Esophagus squamous epithelium (tissue), 4 donors: ENCODE results near the gene DOCK1.

Experiments
- POLR2A ChIP-seq, 4 donors: fragments of 450-650 bp; IDR thresholded peaks; one replicate each; pipeline ENCODE4 v1.6.1; 2017; ENCODE audit warnings: antibody characterized with exemption in 4 of 4, mild to moderate bottlenecking in 4 of 4, moderate library complexity in 3 of 4
- TF ChIP-seq, protein P1 (sequence below), 6 experiments: fragments of 450-650 bp in 4 of 6; fragments of 200-600 bp in 2 of 6; sonication (generic) in 2 of 6; IDR thresholded peaks; one replicate each; pipeline ENCODE4 v1.5.1; 2016 to 2019; ENCODE audit warnings: antibody characterized with exemption in 6 of 6, mild to moderate bottlenecking in 4 of 6, moderate library complexity in 4 of 6

DNA sequence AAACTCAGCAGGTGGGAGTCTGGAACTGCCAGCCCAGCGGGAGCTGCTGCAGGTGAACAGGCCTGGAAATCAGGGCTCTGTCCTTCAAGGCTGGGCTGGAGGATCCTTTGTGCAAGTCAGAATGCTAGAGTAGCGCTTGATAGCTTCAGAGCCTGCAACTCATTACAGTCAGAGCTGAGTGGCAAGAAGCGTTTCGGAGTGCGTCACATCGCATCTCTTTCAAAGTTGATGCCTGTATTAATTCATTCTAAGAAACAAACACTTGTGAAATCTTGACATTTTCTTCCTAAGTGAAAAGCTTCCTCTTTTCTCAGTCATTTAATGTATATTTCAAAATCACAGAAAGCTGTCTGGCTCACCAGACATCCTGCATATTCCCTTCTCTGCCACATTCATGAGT, 522.7 kb downstream of the DOCK1 start:
- TF ChIP-seq, protein P1, sequence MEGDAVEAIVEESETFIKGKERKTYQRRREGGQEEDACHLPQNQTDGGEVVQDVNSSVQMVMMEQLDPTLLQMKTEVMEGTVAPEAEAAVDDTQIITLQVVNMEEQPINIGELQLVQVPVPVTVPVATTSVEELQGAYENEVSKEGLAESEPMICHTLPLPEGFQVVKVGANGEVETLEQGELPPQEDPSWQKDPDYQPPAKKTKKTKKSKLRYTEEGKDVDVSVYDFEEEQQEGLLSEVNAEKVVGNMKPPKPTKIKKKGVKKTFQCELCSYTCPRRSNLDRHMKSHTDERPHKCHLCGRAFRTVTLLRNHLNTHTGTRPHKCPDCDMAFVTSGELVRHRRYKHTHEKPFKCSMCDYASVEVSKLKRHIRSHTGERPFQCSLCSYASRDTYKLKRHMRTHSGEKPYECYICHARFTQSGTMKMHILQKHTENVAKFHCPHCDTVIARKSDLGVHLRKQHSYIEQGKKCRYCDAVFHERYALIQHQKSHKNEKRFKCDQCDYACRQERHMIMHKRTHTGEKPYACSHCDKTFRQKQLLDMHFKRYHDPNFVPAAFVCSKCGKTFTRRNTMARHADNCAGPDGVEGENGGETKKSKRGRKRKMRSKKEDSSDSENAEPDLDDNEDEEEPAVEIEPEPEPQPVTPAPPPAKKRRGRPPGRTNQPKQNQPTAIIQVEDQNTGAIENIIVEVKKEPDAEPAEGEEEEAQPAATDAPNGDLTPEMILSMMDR (IDR thresholded peaks at IDR 0.05) = no peak
- TF ChIP-seq POLR2A (IDR thresholded peaks at IDR 0.05) = no peak
